ENCODE measurements around the gene LRIT1. TPM values are rescaled to one million over a fixed set of nuclear protein-coding genes. Genes with fewer than 3 reads are reported as not detected.

Gene LRIT1
- total and polyA plus RNA-seq, 2 of the 8 experiments (the other 6 are each of a cell fraction or from before 2014, with no cell fraction given): 0.03 TPM; not detected in 1

GRCh38 chr10:84212014-84212413, 29.3 kb downstream of the LRIT1 start (continued):
- TF ChIP-seq, protein P1, sequence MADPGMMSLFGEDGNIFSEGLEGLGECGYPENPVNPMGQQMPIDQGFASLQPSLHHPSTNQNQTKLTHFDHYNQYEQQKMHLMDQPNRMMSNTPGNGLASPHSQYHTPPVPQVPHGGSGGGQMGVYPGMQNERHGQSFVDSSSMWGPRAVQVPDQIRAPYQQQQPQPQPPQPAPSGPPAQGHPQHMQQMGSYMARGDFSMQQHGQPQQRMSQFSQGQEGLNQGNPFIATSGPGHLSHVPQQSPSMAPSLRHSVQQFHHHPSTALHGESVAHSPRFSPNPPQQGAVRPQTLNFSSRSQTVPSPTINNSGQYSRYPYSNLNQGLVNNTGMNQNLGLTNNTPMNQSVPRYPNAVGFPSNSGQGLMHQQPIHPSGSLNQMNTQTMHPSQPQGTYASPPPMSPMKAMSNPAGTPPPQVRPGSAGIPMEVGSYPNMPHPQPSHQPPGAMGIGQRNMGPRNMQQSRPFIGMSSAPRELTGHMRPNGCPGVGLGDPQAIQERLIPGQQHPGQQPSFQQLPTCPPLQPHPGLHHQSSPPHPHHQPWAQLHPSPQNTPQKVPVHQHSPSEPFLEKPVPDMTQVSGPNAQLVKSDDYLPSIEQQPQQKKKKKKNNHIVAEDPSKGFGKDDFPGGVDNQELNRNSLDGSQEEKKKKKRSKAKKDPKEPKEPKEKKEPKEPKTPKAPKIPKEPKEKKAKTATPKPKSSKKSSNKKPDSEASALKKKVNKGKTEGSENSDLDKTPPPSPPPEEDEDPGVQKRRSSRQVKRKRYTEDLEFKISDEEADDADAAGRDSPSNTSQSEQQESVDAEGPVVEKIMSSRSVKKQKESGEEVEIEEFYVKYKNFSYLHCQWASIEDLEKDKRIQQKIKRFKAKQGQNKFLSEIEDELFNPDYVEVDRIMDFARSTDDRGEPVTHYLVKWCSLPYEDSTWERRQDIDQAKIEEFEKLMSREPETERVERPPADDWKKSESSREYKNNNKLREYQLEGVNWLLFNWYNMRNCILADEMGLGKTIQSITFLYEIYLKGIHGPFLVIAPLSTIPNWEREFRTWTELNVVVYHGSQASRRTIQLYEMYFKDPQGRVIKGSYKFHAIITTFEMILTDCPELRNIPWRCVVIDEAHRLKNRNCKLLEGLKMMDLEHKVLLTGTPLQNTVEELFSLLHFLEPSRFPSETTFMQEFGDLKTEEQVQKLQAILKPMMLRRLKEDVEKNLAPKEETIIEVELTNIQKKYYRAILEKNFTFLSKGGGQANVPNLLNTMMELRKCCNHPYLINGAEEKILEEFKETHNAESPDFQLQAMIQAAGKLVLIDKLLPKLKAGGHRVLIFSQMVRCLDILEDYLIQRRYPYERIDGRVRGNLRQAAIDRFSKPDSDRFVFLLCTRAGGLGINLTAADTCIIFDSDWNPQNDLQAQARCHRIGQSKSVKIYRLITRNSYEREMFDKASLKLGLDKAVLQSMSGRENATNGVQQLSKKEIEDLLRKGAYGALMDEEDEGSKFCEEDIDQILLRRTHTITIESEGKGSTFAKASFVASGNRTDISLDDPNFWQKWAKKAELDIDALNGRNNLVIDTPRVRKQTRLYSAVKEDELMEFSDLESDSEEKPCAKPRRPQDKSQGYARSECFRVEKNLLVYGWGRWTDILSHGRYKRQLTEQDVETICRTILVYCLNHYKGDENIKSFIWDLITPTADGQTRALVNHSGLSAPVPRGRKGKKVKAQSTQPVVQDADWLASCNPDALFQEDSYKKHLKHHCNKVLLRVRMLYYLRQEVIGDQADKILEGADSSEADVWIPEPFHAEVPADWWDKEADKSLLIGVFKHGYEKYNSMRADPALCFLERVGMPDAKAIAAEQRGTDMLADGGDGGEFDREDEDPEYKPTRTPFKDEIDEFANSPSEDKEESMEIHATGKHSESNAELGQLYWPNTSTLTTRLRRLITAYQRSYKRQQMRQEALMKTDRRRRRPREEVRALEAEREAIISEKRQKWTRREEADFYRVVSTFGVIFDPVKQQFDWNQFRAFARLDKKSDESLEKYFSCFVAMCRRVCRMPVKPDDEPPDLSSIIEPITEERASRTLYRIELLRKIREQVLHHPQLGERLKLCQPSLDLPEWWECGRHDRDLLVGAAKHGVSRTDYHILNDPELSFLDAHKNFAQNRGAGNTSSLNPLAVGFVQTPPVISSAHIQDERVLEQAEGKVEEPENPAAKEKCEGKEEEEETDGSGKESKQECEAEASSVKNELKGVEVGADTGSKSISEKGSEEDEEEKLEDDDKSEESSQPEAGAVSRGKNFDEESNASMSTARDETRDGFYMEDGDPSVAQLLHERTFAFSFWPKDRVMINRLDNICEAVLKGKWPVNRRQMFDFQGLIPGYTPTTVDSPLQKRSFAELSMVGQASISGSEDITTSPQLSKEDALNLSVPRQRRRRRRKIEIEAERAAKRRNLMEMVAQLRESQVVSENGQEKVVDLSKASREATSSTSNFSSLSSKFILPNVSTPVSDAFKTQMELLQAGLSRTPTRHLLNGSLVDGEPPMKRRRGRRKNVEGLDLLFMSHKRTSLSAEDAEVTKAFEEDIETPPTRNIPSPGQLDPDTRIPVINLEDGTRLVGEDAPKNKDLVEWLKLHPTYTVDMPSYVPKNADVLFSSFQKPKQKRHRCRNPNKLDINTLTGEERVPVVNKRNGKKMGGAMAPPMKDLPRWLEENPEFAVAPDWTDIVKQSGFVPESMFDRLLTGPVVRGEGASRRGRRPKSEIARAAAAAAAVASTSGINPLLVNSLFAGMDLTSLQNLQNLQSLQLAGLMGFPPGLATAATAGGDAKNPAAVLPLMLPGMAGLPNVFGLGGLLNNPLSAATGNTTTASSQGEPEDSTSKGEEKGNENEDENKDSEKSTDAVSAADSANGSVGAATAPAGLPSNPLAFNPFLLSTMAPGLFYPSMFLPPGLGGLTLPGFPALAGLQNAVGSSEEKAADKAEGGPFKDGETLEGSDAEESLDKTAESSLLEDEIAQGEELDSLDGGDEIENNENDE (IDR thresholded peaks at IDR 0.05; ENCODE audit: insufficient replicate concordance, low read length): no peak
- TF ChIP-seq NANOG (IDR thresholded peaks at IDR 0.05; ENCODE audit: insufficient read depth, low read depth, low read length, poor library complexity, severe bottlenecking): no peak
- TF ChIP-seq KDM5A (IDR thresholded peaks at IDR 0.05; ENCODE audit: low read length): no peak
- no peak for TF ChIP-seq GABPA (IDR thresholded peaks at IDR 0.05; ENCODE audit: borderline replicate concordance, insufficient read depth, low read length)
- no peak for TF ChIP-seq JUN (IDR thresholded peaks at IDR 0.05; ENCODE audit: low read depth, low read length)
- TF ChIP-seq, protein P2, sequence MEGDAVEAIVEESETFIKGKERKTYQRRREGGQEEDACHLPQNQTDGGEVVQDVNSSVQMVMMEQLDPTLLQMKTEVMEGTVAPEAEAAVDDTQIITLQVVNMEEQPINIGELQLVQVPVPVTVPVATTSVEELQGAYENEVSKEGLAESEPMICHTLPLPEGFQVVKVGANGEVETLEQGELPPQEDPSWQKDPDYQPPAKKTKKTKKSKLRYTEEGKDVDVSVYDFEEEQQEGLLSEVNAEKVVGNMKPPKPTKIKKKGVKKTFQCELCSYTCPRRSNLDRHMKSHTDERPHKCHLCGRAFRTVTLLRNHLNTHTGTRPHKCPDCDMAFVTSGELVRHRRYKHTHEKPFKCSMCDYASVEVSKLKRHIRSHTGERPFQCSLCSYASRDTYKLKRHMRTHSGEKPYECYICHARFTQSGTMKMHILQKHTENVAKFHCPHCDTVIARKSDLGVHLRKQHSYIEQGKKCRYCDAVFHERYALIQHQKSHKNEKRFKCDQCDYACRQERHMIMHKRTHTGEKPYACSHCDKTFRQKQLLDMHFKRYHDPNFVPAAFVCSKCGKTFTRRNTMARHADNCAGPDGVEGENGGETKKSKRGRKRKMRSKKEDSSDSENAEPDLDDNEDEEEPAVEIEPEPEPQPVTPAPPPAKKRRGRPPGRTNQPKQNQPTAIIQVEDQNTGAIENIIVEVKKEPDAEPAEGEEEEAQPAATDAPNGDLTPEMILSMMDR (IDR thresholded peaks at IDR 0.05; ENCODE audit: control extremely low read depth in 1 of 3, insufficient read depth in 1 of 3, low read depth in 1 of 3, low read length in 3 of 3): no peak
- no peak for TF ChIP-seq SIRT6 (IDR thresholded peaks at IDR 0.05; ENCODE audit: low read length)
- no peak for TF ChIP-seq SP4 (IDR thresholded peaks at IDR 0.05; ENCODE audit: low read length)
- TF ChIP-seq POU5F1 (IDR thresholded peaks at IDR 0.05; ENCODE audit: low read depth, low read length): no peak
- no peak for TF ChIP-seq SIX5 (IDR thresholded peaks at IDR 0.05; ENCODE audit: low read depth, low read length)
